HEK293 (cell line): ENCODE data around the gene SLC35F3.
A peak's percentile ranks its signal among the peaks of the same experiment; 100 is the strongest.

Source experiments
- CTCF ChIA-PET: fragments of 350-600 bp; formaldehyde crosslinking; extraction: SDS; loops from one replicate; lab custom pipeline; 2021; ENCODE audit warnings: antibody characterized with exemption; lab: Yijun Ruan, JAX
- POLR2A ChIA-PET: fragments of 300-600 bp; formaldehyde crosslinking; extraction: SDS; loops from one replicate; lab custom pipeline; 2020; ENCODE audit warnings: antibody characterized with exemption, inconsistent platforms; lab: Yijun Ruan, JAX
- H3K27ac ChIP-seq: fragments of 200-500 bp; sonication (Bioruptor generic); 2 replicates; pipeline ENCODE4 v1.5.1; 2014; ENCODE audit warnings: low read depth, low read length, control low read depth, inconsistent platforms; ENCODE audit errors: extremely low read depth
- H3K36me3 ChIP-seq, 2 experiments: fragments of 200-500 bp in 1 of 2; sonication (Bioruptor generic) in 1 of 2; 1 replicate in 1 of 2; 2 replicates in 1 of 2; pipeline ENCODE4 v1.5.1; 2014 to 2017; ENCODE audit warnings: inconsistent platforms in 2 of 2, low read length in 2 of 2; ENCODE audit not compliant: control insufficient read depth in 2 of 2, insufficient read depth in 1 of 2
- H3K4me1 ChIP-seq: fragments of 200-500 bp; sonication (Bioruptor generic); 2 replicates; pipeline ENCODE4 v1.5.1; 2014; ENCODE audit warnings: mild to moderate bottlenecking, low read length, inconsistent platforms; ENCODE audit not compliant: control insufficient read depth, insufficient read depth
- H3K4me3 ChIP-seq: 2 replicates; pipeline ENCODE4 v1.5.1; 2011; ENCODE audit warnings: low read depth, mild to moderate bottlenecking, control low read depth, low read length, moderate library complexity
- H3K9me3 ChIP-seq: fragments of 200-500 bp; sonication (Bioruptor generic); 2 replicates; pipeline ENCODE4 v1.5.1; 2014; ENCODE audit warnings: low read depth, low read length, inconsistent platforms; ENCODE audit not compliant: control insufficient read depth, insufficient read depth
- AEBP2 ChIP-seq: fragments of 450-650 bp; formaldehyde crosslinking; IDR thresholded peaks from 2 replicates; pipeline ENCODE4 v1.5.1; 2016; ENCODE audit warnings: missing biosample characterization, missing genetic modification characterization, borderline replicate concordance
- ATF2 ChIP-seq: fragments of 450-650 bp; formaldehyde crosslinking; IDR thresholded peaks from 2 replicates; pipeline ENCODE4 v1.5.1; 2016; ENCODE audit warnings: missing biosample characterization, missing genetic modification characterization, low read depth
- CTCF ChIP-seq: fragments of 450-650 bp; formaldehyde crosslinking; IDR thresholded peaks from 2 replicates; pipeline ENCODE4 v1.5.1; 2016; ENCODE audit warnings: missing biosample characterization, missing genetic modification characterization
- REPIN1 ChIP-seq: fragments of 450-650 bp; formaldehyde crosslinking; IDR thresholded peaks from 2 replicates; pipeline ENCODE4 v1.5.1; 2017; ENCODE audit warnings: missing biosample characterization, missing genetic modification characterization, low read depth
- SETDB1 ChIP-seq: IDR thresholded peaks from one replicate; pipeline ENCODE4 v1.6.1; 2017; ENCODE audit warnings: mild to moderate bottlenecking, low read length, moderate library complexity, mixed read lengths; ENCODE audit not compliant: insufficient read length
- ZNF2 ChIP-seq: fragments of 450-650 bp; formaldehyde crosslinking; IDR thresholded peaks from 2 replicates; pipeline ENCODE4 v1.5.1; 2016; ENCODE audit warnings: missing biosample characterization, missing genetic modification characterization
- ZNF274 ChIP-seq, 2 experiments: fragments of 200-500 bp in 1 of 2; fragments of 450-650 bp in 1 of 2; sonication (Bioruptor generic) in 1 of 2; formaldehyde crosslinking in 1 of 2; IDR thresholded peaks; 2 replicates each; pipeline versions ENCODE4 v1.5.1 to v1.6.1; 2014 to 2016; ENCODE audit warnings: borderline replicate concordance in 1 of 2, inconsistent platforms in 1 of 2, low read length in 1 of 2, missing biosample characterization in 1 of 2, missing genetic modification characterization in 1 of 2
- ZNF549 ChIP-seq: fragments of 450-650 bp; IDR thresholded peaks from 2 replicates; pipeline ENCODE4 v1.5.1; 2018; ENCODE audit warnings: missing biosample characterization, missing genetic modification characterization, mild to moderate bottlenecking, inconsistent platforms, moderate library complexity
- ZNF585B ChIP-seq: fragments of 450-650 bp; formaldehyde crosslinking; IDR thresholded peaks from 2 replicates; pipeline ENCODE4 v1.5.1; 2016; ENCODE audit warnings: missing biosample characterization, missing genetic modification characterization
- ZNF658 ChIP-seq: fragments of 450-650 bp; formaldehyde crosslinking; IDR thresholded peaks from 2 replicates; pipeline ENCODE4; 2016; ENCODE audit warnings: missing biosample characterization, missing genetic modification characterization
- ZNF701 ChIP-seq: fragments of 450-650 bp; formaldehyde crosslinking; IDR thresholded peaks from 2 replicates; pipeline ENCODE4 v1.5.1; 2016; ENCODE audit warnings: missing biosample characterization, missing genetic modification characterization
- ZNF791 ChIP-seq: fragments of 450-650 bp; formaldehyde crosslinking; IDR thresholded peaks from 2 replicates; pipeline ENCODE4 v1.5.1; 2016; ENCODE audit warnings: missing biosample characterization, missing genetic modification characterization
- TF ChIP-seq, protein P1 (sequence below): fragments of 450-650 bp; formaldehyde crosslinking; conservative IDR thresholded peaks from 2 replicates; pipeline ENCODE4 v1.5.1; 2016; ENCODE audit warnings: low read depth, missing biosample characterization, missing genetic modification characterization
- TF ChIP-seq, protein P2 (sequence below): fragments of 450-650 bp; formaldehyde crosslinking; IDR thresholded peaks from 2 replicates; pipeline ENCODE4 v1.5.1; 2017; ENCODE audit warnings: missing biosample characterization, missing genetic modification characterization
- TF ChIP-seq, protein P3 (sequence below): fragments of 450-650 bp; formaldehyde crosslinking; IDR thresholded peaks from 2 replicates; pipeline ENCODE4 v1.5.1; 2016; ENCODE audit warnings: missing biosample characterization, missing genetic modification characterization, borderline replicate concordance

The SLC35F3 gene

DNA sequence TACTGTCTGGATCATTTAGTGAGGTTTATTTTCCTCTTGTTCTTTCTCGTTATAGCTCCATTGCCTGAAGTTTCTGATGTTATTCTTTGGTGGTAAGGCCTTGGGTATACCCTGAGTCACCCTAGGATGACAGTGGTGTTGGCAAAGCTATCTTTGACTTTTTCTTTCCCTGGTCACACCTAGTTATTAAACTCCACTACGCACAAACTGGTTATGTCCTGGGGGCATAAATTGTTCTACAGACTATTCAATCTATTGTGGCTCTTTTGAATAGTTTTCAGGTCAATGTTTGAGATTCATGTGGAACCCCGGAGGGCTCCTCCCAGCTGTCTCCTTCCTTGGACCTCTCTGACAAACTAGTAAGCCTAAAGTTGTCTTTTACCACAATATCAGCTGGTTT, 157.7 kb downstream of the SLC35F3 start:
- Histone ChIP-seq H3K36me3 (no peaks in the 10 kb centered on the region), H3K27ac (no peak overlapping the region), H3K4me3 (no peak overlapping the region), H3K4me1 (no peaks in the 10 kb centered on the region), H3K9me3 (no peaks in the 10 kb centered on the region)
- TF ChIP-seq ZNF549 (tag by site-specific recombination) (no peak), SETDB1 (no peak), REPIN1 (tag by site-specific recombination) (no peak), ZNF274 (IDR thresholded peaks at IDR 0.05; ENCODE audit: low read length) (no peak), ZNF274 (tag by site-specific recombination; IDR thresholded peaks at IDR 0.05; ENCODE audit: borderline replicate concordance) (no peak), ZNF701 (tag by site-specific recombination) (no peak), ZNF658 (tag by site-specific recombination) (no peak)
- TF ChIP-seq, protein P1, sequence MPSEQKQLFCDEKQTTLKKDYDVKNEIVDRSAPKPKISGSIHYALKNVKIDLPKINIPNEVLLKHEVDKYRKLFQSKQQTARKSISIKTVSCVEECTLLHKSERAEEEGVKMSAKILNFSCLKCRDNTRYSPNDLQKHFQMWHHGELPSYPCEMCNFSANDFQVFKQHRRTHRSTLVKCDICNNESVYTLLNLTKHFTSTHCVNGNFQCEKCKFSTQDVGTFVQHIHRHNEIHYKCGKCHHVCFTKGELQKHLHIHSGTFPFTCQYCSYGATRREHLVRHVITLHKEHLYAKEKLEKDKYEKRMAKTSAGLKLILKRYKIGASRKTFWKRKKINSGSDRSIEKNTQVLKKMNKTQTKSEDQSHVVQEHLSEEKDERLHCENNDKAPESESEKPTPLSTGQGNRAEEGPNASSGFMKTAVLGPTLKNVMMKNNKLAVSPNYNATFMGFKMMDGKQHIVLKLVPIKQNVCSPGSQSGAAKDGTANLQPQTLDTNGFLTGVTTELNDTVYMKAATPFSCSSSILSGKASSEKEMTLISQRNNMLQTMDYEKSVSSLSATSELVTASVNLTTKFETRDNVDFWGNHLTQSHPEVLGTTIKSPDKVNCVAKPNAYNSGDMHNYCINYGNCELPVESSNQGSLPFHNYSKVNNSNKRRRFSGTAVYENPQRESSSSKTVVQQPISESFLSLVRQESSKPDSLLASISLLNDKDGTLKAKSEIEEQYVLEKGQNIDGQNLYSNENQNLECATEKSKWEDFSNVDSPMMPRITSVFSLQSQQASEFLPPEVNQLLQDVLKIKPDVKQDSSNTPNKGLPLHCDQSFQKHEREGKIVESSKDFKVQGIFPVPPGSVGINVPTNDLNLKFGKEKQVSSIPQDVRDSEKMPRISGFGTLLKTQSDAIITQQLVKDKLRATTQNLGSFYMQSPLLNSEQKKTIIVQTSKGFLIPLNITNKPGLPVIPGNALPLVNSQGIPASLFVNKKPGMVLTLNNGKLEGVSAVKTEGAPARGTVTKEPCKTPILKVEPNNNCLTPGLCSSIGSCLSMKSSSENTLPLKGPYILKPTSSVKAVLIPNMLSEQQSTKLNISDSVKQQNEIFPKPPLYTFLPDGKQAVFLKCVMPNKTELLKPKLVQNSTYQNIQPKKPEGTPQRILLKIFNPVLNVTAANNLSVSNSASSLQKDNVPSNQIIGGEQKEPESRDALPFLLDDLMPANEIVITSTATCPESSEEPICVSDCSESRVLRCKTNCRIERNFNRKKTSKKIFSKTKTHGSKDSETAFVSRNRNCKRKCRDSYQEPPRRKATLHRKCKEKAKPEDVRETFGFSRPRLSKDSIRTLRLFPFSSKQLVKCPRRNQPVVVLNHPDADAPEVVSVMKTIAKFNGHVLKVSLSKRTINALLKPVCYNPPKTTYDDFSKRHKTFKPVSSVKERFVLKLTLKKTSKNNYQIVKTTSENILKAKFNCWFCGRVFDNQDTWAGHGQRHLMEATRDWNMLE, result no peak
- TF ChIP-seq, protein P2, sequence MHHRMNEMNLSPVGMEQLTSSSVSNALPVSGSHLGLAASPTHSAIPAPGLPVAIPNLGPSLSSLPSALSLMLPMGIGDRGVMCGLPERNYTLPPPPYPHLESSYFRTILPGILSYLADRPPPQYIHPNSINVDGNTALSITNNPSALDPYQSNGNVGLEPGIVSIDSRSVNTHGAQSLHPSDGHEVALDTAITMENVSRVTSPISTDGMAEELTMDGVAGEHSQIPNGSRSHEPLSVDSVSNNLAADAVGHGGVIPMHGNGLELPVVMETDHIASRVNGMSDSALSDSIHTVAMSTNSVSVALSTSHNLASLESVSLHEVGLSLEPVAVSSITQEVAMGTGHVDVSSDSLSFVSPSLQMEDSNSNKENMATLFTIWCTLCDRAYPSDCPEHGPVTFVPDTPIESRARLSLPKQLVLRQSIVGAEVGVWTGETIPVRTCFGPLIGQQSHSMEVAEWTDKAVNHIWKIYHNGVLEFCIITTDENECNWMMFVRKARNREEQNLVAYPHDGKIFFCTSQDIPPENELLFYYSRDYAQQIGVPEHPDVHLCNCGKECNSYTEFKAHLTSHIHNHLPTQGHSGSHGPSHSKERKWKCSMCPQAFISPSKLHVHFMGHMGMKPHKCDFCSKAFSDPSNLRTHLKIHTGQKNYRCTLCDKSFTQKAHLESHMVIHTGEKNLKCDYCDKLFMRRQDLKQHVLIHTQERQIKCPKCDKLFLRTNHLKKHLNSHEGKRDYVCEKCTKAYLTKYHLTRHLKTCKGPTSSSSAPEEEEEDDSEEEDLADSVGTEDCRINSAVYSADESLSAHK, result no peak
- TF ChIP-seq, protein P3, sequence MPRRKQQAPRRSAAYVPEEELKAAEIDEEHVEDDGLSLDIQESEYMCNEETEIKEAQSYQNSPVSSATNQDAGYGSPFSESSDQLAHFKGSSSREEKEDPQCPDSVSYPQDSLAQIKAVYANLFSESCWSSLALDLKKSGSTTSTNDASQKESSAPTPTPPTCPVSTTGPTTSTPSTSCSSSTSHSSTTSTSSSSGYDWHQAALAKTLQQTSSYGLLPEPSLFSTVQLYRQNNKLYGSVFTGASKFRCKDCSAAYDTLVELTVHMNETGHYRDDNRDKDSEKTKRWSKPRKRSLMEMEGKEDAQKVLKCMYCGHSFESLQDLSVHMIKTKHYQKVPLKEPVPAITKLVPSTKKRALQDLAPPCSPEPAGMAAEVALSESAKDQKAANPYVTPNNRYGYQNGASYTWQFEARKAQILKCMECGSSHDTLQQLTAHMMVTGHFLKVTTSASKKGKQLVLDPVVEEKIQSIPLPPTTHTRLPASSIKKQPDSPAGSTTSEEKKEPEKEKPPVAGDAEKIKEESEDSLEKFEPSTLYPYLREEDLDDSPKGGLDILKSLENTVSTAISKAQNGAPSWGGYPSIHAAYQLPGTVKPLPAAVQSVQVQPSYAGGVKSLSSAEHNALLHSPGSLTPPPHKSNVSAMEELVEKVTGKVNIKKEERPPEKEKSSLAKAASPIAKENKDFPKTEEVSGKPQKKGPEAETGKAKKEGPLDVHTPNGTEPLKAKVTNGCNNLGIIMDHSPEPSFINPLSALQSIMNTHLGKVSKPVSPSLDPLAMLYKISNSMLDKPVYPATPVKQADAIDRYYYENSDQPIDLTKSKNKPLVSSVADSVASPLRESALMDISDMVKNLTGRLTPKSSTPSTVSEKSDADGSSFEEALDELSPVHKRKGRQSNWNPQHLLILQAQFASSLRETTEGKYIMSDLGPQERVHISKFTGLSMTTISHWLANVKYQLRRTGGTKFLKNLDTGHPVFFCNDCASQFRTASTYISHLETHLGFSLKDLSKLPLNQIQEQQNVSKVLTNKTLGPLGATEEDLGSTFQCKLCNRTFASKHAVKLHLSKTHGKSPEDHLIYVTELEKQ (tag by site-specific recombination), result no peak
- CTCF ChIA-PET, result interaction anchor here (0.7 to 1.8 kb wide), 4 partner anchors 34 to 669 kb away, joined by 3 to 4 read pairs (median 3); no protein-coding TSS in a partner anchor
- POLR2A ChIA-PET, result no interaction called here

- Histone ChIP-seq H3K27ac (no peak overlapping the region), H3K36me3 (no peaks in the 10 kb centered on the region), H3K9me3 (no peaks in the 10 kb centered on the region), H3K4me3 (no peak overlapping the region), H3K4me1 (no peaks in the 10 kb centered on the region)
- ChIA-PET POLR2A (no interaction called here), CTCF (interaction anchor here (0.5 to 5.5 kb wide), 43 partner anchors 9 to 1781 kb away, joined by 3 to 66 read pairs (median 4); partner anchors contain the start of gene SLC35F3)
- 0 out of 2 replicates have a peak, but pooled peaks have one; percentile 25 for TF ChIP-seq ZNF2 (tag by site-specific recombination)
- TF ChIP-seq ZNF585B, result no peak
- no peak for TF ChIP-seq AEBP2 (tag by site-specific recombination)
- no peak for TF ChIP-seq ATF2 (tag by site-specific recombination)
- TF ChIP-seq ZNF658 (tag by site-specific recombination), result no peak
- TF ChIP-seq CTCF, result peak; percentile 79
- no peak for TF ChIP-seq ZNF791 (tag by site-specific recombination)
These were observed 161.4 kb downstream of the SLC35F3 start for GRCh38 chr1:234065794-234066447.
